Mesothelial cell of epicardium (in vitro differentiated cells): Measurements from ENCODE around the gene ARHGAP21. TPM values are rescaled to one million over a fixed set of nuclear protein-coding genes. Genes with fewer than 3 reads are reported as not detected.

Experiments
- DNase-seq, 2 experiments: peaks; one replicate each; pipeline ENCODE4 v3.0.0; 2021; ENCODE audit warnings: low spot score in 2 of 2; ENCODE audit not compliant: unreplicated experiment in 2 of 2
- H3K27ac Mint-ChIP-seq: 2 replicates; pipeline ENCODE4 v1.8.0; 2021; ENCODE audit warnings: mixed read lengths
- H3K27me3 Mint-ChIP-seq: 2 replicates; pipeline ENCODE4 v1.8.0; 2021; ENCODE audit warnings: low read depth, mixed read lengths
- H3K36me3 Mint-ChIP-seq: 2 replicates; pipeline ENCODE4 v1.8.0; 2021; ENCODE audit warnings: mixed read lengths
- H3K4me1 Mint-ChIP-seq: 2 replicates; pipeline ENCODE4 v1.8.0; 2021; ENCODE audit warnings: mixed read lengths
- H3K4me3 Mint-ChIP-seq: 2 replicates; pipeline ENCODE4 v1.8.0; 2021; ENCODE audit warnings: mild to moderate bottlenecking, moderate library complexity, mixed read lengths
- H3K9me3 Mint-ChIP-seq: 2 replicates; pipeline ENCODE4 v1.8.0; 2021; ENCODE audit warnings: mixed read lengths
- total RNA-seq: library from RNA; stranded (reverse); gene quantifications from 3 replicates; pipeline ENCODE4 v1.2.1, GENCODE V29; 2021
- TF ChIP-seq, protein P1 (sequence below): fragments of 200-600 bp; sonication (generic); IDR thresholded peaks from one replicate; pipeline ENCODE4 v1.5.0; 2021; ENCODE audit warnings: antibody characterized with exemption; ENCODE audit not compliant: unreplicated experiment

Gene ARHGAP21
- total RNA-seq, 1 donor from 2014 or later = 119 TPM

DNA sequence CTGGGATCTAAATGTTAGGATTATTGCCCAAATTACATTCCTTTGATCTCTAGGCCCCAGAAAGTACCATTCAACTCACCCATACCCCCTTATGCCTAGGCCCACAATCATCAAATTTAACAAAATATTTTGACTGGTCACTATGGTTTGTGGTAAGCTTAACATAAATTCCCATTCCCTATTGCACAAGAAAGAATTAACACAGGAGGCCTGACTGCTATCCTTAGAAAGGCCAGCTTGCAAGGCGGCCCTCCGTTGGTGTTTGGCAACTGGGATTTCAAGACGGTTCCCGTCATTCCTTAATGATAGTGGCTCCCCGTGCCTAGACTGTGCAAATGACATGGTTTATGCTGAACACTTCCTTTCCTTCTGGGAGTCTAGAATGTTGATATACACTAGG, 29.6 kb downstream of the ARHGAP21 start:
- no peak for DNase-seq
- no peaks in the 10 kb centered on the region for H3K36me3 Mint-ChIP-seq
- H3K27me3 Mint-ChIP-seq = no peaks in the 10 kb centered on the region
- TF ChIP-seq, protein P1, sequence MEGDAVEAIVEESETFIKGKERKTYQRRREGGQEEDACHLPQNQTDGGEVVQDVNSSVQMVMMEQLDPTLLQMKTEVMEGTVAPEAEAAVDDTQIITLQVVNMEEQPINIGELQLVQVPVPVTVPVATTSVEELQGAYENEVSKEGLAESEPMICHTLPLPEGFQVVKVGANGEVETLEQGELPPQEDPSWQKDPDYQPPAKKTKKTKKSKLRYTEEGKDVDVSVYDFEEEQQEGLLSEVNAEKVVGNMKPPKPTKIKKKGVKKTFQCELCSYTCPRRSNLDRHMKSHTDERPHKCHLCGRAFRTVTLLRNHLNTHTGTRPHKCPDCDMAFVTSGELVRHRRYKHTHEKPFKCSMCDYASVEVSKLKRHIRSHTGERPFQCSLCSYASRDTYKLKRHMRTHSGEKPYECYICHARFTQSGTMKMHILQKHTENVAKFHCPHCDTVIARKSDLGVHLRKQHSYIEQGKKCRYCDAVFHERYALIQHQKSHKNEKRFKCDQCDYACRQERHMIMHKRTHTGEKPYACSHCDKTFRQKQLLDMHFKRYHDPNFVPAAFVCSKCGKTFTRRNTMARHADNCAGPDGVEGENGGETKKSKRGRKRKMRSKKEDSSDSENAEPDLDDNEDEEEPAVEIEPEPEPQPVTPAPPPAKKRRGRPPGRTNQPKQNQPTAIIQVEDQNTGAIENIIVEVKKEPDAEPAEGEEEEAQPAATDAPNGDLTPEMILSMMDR = no peak
- no peaks in the 10 kb centered on the region for H3K9me3 Mint-ChIP-seq
- H3K4me3 Mint-ChIP-seq = no peak overlapping the region
- H3K27ac Mint-ChIP-seq = no peak overlapping the region
- peaks cover 19% of the 10 kb centered on the region for H3K4me1 Mint-ChIP-seq

DNA sequence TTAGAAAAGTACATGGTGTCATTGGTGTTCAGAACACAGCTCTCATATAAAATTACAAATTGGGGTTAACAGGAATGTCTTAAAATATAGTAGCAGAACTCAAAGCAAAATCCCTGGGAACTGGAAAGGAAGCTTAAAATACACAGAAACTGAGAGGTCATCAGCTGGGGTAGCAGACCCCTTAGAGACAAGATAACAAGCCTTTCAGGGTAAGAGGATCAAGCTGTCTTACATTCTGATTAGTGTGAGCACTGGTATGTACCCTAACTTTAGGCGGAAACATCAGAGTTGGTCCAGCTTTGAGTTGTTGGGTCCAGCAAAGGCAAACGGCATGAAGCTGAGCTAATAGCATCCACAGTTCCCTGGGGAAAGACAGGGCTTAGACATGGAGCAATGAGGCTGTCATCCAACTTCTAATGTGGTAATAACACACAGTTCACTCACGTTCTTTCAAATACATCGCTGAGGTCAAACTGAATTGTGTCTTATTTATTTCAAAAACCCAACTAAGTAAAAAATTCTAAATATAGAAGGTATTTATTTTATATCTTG, 32.6 kb downstream of the ARHGAP21 start:
- no peak for DNase-seq
- Mint-ChIP-seq H3K36me3 (peaks cover 1% of the 10 kb centered on the region), H3K4me3 (no peak overlapping the region), H3K27me3 (no peaks in the 10 kb centered on the region), H3K27ac (peak overlapping the region; percentile 57), H3K4me1 (peaks cover 10% of the 10 kb centered on the region), H3K9me3 (no peaks in the 10 kb centered on the region)
- TF ChIP-seq, protein P1 = no peak

DNA sequence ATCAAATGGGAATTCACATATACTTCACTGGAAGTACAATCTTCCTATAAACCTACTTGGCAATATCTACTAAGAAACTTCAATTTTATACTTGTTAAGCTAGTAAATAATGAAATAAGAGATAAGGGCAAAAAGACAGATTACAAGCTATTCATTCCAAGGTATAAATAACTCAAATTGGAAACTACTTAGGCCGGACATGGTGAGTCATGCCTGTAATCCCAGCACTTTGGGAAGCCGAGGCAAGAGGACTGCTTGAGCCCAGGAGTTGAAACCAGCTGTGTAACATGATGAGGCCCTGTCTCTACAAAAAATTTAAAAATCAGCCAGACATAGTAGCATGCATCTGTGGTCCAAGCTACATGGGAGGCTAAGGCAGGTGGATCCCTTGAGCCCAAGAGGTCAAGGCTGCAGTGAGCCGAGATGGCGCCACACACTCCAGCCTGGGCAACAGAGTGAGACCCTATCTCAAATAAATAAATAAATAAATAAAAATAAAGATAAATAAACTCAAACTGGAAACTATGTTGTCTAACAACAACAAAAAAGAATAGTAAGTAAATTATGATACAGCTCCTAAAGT, 37.6 kb downstream of the ARHGAP21 start:
- H3K27me3 Mint-ChIP-seq = no peaks in the 10 kb centered on the region
- no peak for DNase-seq
- TF ChIP-seq, protein P1 = no peak
- peaks cover 14% of the 10 kb centered on the region for H3K4me1 Mint-ChIP-seq
- H3K27ac Mint-ChIP-seq = no peak overlapping the region
- no peak overlapping the region for H3K4me3 Mint-ChIP-seq
- peaks cover 5% of the 10 kb centered on the region for H3K36me3 Mint-ChIP-seq
- H3K9me3 Mint-ChIP-seq = no peaks in the 10 kb centered on the region

DNA sequence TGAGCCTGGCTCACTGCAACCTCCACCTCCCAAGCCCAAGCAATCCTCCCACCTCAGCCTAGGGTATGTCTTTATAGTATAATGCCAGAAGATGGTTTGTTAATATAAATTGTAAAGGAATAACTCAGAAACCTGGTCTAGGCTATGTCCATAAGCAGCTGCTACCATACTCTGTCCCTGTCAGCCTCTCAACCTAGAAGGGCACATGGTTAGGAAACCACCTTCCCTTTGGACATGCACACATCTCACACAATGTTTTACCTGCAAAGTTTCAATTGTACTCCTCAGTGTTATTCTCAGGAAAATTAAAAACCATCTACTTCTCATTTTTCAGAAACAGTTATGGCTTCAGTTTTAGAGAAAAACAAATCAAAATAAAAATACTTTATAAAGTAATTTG, 40.1 kb downstream of the ARHGAP21 start:
- peaks cover 19% of the 10 kb centered on the region for H3K4me1 Mint-ChIP-seq
- H3K9me3 Mint-ChIP-seq = peaks cover 4% of the 10 kb centered on the region
- H3K36me3 Mint-ChIP-seq = peaks cover 10% of the 10 kb centered on the region
- no peak overlapping the region for H3K27ac Mint-ChIP-seq
- H3K27me3 Mint-ChIP-seq = no peaks in the 10 kb centered on the region
- H3K4me3 Mint-ChIP-seq = no peak overlapping the region
- TF ChIP-seq, protein P1 = no peak
- no peak for DNase-seq

DNA sequence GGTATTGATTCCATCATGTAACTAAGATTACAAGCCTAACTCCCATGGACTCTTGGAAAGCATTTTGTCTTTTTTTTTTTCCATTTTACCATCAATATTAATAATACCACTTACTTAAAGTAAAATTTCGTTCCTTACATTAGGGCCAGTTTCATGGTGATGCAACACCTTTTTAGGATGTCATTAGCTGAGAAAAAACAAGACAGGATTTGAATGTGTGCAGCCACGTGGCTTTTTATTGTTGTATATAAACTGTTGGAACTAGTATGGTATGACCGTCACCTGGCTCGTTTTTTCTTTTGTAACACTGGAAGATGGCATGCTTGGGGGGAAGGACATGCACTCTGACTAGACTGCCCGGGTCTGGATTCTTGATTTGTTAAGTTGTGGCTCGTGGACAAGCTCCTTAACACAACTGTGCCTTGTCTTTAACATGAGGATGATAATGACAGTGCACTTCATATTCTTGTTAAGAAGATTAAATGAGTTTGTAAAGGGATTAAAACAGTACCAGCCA, 42.1 kb downstream of the ARHGAP21 start:
- peaks cover 16% of the 10 kb centered on the region for H3K9me3 Mint-ChIP-seq
- H3K4me1 Mint-ChIP-seq = peaks cover 18% of the 10 kb centered on the region
- H3K27ac Mint-ChIP-seq = peak overlapping the region; percentile 74
- no peak overlapping the region for H3K4me3 Mint-ChIP-seq
- TF ChIP-seq, protein P1 = no peak
- H3K27me3 Mint-ChIP-seq = no peaks in the 10 kb centered on the region
- H3K36me3 Mint-ChIP-seq = peaks cover 19% of the 10 kb centered on the region
- no peak for DNase-seq
